ENCODE data around the gene AKAP3.
A peak's percentile ranks its signal among the peaks of the same experiment; 100 is the strongest.

AKAP3 gene

DNA sequence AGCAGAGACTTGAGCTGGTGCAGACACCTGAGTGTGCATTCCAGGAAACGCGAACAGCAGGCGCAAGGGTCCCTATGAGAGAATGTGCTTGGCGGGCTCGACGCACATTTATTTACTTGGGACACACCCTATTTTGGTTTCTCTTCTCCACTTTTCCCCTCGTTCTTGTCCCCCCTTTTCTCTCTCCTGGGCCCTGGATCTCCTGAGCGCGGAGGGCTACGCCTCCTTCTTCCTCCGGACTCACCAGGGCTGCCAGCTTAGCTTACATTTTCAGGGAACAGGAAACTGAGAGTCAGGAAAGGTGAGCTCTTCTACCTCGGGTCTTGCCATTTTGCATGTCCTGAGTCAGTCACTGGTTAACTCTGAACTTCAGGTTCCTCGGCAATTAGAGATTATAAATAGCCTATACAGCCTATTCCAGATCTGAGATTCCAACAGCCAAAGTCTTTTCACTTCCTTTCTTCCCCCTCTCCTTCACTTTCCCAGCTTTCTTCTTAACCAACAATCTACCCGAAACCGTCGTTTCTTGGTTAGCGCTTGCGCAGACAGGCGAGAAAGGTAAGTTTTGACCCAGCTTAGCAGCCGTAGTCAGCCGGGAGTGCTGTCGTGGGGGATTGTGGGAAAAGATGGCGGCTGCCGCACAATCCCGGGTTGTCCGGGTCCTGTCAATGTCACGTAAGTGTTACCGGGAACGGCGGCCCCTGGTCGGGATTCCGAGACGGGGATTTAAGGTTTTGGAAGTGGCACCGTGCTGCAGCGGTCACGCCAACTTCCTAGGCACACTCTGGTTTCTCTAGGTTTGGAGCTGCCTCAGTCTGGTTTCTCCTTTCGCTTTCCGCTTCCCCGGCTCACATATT lies at the start of gene AKAP3, which contains the start of gene NDUFA9:
Gene AKAP3, minus strand, starts transcription at position 551 of the 857 bp plus-strand sequence. CDS start 10,855 bp downstream, outside the sequence.
Gene NDUFA9, plus strand, starts transcription at position 614 of the 857 bp plus-strand sequence. Its CDS starts 13 bp downstream, at position 627.
- DNase-seq, result peak; percentile 39

DNA sequence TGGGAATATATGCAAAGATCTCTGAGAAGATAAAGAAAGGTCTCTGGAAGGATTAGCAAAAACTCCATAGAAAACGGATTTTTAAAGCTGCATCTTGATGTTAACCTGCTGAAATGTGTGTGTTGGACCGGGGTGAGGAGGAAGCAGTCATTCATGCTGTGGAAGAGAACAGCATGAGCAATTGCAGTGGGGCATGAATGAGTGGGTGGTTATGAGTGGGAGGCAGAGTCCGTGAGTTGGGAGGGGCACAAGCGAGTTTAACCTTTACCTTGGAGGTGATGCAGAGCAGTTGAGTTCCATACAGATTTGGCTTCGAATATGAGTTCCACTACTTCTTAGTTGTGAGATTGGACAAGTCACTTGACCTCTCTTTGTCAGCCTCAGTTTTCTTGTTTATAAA lies 41.9 kb upstream of the AKAP3 start:
- no peak for DNase-seq

DNA sequence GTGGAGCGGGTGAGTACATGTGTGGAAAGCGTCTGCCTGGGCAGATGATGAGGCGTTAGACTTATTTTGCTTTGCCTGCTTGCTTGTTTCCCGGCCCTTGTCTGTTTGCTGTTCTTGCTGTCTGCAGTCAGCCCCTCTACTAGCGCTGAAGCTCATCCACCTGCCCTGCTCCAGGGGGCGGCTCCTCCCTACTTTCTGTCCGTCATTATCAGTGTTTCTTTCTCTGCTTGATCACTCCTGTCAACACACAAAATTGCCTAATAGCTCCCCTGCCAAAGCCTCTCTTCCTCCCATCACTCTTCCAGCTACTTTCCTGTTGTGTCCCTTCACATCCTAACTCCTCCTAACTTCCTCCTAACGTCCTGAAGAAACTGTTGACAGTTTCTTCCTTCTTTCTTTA lies 36.5 kb upstream of the AKAP3 start:
- DNase-seq, result no peak

DNA sequence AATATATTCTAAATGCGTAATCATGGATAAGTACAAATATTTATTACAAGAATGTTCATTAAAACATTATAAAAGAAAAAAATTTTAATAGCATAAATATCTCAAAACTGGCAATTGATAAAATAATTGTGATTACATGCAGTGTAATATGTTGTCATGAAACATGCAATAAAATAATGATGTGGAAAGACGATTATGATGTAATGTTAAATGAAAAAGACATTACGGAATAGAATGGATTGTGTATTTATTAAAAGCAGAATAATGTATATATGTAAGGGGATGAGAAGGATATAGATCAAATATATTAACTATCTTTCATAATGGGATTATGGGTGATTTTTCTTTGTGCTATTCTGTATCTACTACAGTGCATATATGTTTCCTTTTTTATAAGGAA lies 32.9 kb upstream of the AKAP3 start:
- DNase-seq, result no peak

DNA sequence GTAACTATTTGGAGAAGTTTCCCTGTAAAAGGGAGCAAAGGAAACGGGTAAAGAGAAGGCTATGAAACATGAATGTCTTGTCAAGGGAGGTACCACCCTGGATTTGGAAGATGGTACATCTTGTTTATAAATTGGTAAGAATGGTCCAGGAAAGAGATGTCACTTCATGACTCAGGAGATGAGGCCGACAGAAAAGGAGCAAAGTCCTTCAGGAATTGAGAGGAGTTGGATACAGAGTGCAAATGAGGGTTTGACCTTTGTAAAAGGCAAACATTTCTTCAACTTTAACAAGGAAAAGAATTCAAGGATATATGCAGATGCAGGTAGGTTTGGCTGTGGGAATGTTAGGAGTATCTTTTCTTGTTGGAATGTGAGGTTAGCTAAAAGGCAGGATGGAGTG lies 30.9 kb upstream of the AKAP3 start:
- DNase-seq, result no peak

DNA sequence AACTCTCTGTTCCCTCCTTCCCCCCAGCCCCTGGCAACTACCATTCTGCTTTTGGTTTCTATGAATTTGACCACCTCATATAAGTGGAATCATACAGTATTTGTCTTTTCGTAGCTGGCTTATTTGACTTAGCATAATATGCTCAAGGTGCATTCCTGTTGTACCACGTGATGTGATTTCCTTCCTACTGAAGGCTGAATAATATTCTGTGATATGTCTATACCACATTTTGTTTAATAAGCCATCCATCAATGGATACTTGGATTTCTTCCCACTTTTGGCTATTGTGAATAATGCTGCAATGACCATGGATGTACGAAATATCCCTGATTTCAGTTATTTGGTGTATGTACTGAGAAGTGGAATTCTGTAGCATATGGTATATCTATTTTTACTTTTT lies 16.4 kb upstream of the AKAP3 start:
- no peak for DNase-seq

DNA sequence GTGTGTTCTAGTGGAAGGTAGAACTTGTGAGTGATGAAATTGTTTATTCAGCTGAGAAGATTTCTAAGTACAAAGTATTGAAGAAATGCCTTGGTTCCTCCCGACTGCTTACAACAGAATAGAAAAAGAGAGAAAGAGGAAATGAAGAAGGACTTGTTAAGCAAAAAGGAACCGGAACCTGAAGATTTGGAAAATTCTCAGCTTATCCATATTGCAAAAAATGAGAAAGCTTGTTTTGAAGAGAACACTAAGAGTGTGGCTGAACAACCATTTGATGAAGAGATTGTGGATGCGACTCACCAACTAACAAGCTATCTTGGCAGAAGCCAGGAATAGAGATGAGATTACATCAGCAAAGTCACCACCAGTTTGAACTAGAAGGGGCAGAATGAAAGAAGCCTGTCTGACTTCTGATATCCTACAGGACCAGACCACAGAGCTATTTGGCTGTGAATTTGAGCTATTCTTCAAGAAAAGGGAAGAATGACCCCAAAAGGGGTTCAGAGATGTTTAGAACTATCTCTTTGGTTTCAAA lies 15.2 kb upstream of the AKAP3 start:
- no peak for DNase-seq

DNA sequence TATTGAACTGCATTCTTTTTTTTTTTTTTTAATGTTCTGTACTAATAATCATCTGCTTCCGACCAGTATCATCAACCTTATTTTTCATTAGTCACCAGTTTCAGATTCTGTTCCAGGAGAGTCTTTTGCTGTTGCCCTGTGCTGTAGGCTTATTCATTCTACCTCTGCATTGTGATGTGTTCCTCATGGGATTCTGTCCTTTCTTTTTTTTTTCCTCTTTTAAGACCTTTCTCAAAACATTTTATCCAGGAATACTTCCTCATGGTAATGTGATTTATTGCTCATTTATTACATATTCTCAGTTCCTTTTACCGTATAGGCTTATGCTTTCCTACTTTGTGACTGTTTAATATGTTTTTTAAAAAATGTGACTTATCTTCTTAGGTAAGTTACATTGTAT lies 4.8 kb upstream of the AKAP3 start:
- DNase-seq, result no peak

DNA sequence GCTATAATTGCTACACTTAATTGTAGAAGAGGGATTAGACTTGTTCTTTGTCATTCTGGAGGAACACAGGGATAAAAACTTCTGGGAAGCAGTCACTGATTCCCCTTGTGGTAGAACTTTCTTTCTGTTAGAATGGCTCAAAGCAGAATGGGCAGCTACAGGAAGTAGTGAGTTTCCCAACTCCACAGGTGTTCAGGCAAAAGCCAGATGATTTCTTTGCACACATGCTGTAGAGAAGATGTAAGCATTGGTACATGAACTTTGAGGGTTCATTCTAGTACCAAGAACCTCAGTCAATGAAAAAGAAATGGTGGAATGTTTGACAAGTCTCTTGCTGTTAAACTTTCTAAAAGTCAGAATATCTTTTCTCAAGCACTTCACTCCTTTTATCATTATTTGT lies 4.4 kb upstream of the AKAP3 start:
- no peak for DNase-seq

DNA sequence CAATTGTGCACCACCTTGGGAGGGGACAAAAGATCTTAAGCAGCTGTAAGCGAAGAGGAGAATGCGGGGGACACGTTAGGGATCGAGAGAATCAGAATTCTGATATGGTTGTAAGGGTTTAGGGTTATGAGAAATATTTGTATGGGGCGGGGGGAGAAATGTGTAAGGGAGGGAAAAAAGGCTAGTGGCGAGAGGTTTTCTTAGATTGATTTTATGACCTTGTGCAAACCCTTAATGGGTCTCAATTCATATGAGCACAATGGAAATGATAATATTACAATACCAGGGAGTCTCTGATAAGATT lies 459 bp upstream of the AKAP3 start:
- no peak for DNase-seq

DNA sequence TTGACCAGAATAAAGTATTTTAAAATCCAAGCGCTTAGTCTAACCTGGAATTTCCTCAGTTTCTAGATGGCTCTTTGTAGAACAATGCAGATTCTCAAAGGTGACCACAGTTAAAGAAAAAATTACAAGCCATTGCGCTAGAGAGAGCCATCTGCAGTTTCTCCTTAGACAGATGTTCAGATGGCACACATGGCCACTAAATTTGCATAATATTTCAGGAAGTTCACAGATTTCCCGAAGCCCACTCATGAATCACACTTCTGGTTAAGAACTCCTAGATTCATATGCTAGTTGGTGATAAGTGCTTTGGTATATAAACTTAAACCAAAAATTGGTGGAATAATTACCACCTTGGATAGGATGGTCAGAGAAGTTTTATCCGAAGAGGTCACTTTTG lies 749 bp downstream of the AKAP3 start:
- no peak for DNase-seq

DNA sequence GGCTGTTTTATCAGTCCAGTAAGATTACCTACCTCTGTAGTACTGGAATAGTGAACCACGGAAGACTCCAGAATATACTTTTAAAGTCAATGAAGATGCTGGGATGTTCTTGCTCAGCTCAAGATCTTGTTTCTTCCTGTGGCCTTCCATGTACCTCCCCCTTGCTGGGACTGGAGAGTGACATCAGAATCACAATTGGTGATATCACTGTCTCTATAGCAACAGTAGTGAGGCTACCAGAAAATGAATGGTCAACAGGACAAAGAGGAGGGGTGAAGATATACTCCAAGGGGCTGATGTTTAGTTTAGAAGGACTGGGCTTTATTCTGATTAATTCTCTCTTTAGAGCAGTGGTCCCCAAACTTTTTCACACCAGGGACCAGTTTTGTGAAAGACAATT lies 3.8 kb downstream of the AKAP3 start:
- DNase-seq, result no peak

DNA sequence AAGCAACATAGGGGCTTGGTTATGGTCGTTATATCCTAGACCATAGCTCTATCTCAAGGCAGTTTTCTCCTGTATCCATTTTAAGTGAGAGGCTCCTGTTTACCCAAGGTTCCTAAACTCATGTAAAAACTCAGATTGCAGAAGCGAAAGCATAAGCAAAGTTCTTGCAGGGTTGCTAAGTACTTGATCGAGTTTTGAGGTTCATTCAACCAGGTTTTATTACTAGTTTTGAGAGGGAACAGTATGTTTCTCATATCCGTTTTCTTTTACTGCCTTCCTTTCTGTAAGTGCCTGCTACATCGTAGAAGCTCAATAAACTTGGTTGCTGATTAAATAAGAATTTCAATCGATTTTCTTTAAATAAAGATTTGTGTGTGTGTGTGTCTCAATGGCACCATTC lies 5.1 kb downstream of the AKAP3 start:
- no peak for DNase-seq

DNA sequence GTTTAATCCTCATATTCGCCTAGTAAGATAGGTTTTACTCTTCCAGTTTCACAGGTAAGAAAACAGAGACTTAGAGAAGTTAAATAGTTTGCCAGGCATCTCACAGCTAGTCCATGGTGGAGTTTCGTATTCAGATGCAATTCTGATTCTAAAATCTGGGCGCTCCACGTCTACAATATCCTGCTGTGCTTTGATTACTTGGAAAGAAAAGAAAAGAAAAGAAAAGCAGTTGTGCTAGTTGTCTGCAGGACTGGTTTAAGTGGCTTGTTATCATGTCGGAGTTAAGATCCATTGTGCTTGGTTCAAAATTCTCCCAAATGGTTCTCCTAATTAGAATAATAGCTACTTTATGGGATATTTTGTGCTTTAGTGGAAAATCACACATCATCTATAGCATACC lies 18.6 kb downstream of the AKAP3 start:
- no peak for DNase-seq

DNA sequence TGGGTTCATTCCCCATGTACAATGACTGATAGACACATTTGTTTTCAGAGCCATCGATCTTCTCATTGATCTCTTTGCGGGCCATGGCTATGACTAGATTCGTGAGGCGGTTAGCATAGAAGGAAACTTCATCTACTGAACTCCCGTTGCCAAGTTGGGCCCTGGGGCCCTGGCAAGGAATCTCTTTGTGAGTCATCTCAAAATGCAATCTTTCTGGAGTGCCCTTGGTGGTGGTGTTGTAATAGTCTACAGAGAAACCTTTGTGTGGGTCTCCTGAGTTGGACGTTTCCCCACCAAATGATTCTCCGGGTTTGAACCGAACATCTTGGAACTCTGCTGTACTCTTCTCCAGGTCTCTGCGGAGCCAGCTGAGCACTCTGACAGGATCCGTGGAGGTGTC lies 20.4 kb downstream of the AKAP3 start:
- DNase-seq, result no peak

DNA sequence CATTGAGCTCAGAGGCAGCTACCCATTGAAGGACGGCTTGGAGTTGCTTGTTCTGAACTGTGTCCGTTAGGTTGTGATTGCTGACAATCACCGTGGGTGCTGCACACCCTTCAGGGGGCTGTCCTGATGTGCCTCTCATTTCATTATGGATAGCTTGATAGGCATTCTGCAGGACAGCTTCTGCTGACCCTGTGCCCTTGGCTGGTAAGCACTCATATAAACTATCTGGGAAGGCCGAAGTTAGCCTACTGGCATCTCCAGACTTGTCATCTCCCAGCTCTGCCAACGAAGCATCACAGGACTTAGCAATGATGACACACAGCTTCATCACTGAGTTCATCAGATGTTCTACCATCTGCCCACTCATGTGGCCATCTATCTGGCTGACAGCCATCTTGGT lies 22.3 kb downstream of the AKAP3 start:
- DNase-seq, result no peak

DNA sequence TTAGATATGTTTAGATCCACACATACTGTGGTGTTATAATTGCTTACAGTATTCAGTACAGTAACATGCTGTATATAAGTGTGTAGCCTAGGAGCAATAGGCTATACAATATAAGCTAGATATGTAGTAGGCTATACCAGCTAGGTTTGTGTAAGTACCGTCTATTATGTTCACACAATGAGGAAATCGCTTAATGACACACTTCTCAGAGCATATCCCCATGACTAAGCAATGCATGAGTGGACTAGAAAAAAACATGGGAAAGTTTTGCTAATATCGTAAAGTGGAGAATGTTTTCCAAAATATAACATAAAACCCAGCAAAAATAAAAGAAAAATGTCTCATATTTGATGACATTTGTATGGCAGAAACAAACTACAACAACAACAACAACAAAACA lies 27.3 kb downstream of the AKAP3 start:
- DNase-seq, result no peak

DNA sequence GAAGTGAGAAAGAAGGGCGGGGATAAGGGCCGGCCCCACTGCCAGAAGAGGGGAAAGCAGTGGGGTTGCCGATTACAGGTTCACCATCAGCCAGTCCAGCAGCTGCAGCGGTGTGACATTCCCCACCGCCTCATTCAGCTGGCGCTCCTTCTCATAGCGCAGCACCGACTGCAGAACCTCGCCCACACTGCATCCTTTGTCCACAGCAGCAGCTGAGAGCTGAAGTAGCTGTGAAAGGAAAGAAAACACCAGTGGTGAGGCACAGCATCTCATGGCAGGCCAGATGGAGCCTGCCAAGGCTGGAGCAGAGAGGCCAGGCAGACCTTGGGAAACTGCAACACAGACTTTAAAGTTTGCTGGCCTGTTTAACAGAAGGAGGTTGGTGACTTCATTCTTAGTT lies 33.2 kb downstream of the AKAP3 start:
- DNase-seq, result no peak

DNA sequence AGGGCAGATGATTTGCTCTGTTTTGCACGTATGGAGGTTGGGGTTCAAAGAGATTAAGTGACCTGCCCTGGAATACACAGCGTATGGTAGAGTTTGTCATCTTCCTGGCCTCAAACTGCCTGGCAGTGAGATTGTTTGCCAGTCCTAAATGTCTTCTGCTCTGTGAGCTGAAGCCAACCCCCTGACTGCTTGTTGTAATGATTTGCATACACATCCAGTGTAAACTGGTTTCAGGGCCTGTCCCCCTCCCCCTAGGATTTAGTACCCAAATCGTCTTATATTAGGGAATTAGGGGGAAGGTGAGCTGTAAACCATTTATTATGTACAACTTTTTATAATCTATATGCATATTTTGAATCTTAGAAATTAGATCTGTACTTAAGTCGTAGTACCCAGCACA lies 38.4 kb downstream of the AKAP3 start:
- no peak for DNase-seq

DNA sequence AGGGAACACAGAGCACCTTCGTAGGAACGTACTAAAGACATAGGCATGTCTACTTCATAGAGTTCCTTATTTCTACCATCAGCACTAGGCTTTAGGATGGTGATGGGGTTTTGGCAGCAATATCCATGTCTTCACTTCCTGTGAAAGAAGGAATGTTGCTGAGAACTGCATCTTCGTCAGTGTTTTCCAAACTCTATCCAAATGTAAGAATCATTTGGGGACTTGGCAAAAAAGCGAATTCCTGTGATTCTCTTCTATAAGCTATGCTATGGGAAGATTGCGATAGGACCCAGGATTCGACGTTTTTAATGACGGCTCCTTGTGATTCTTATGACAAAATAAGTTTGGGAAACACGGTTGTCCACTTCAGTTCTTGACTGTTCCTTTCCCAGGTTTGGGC lies 39.8 kb downstream of the AKAP3 start:
- DNase-seq, result no peak

DNA sequence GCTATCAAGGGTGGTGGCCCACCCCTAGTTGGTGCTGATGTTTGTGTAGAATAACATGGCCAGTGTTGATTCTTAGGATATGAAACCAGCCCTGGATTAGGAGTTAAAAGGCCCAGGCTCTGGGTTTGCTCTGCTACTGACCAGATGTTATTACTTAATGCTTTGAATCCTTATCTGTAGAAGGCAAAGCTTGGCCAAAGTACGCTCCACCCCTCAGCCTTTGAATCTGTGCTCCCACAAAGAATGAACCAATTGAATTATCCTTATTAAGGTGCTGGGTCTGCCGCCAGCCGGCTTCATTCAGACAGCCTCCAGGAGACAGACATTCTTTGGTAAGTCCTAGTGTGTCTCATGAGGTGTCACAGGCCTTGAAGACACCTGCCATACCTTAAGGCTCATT lies 41.8 kb downstream of the AKAP3 start:
- DNase-seq, result no peak

DNA sequence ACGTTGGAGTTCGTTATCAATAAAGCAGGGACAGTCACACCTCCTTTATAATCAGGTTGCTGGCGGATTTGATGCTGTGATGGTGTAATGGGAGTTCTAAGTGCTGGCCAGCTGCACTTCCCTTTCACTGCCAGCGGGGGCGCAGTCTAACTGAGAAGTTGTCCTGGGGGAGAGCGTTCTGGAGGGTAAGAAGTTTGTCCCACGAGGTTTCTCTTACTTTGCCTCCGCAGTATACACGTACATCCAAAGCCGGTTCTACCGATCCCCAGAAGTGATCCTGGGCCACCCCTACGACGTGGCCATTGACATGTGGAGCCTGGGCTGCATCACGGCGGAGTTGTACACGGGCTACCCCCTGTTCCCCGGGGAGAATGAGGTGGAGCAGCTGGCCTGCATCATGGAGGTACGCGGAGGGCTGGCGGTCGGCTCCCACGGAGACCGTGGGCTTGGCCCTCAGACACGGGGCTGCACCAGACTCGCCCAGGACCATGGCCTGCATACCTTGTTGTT lies 44.1 kb downstream of the AKAP3 start:
- peak; percentile 45 for DNase-seq

DNA sequence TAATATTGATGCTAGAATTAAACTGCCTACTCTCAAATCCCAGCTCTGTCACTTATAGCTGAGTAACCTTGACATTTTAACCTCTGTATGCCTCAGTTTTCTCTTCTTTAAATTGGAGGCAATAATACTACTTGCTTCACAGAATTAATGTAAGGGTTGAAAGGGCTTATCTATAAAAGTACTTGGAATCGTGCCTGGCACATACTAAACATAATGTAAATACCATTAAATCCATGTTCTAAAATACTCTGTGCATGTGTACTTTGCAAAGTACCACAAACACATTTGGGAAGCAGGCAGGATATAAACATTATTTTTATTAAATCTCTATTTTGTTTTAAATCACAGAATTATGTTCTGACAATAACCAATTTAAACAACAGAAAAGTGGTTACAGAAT lies 44.9 kb downstream of the AKAP3 start:
- no peak for DNase-seq

DNA sequence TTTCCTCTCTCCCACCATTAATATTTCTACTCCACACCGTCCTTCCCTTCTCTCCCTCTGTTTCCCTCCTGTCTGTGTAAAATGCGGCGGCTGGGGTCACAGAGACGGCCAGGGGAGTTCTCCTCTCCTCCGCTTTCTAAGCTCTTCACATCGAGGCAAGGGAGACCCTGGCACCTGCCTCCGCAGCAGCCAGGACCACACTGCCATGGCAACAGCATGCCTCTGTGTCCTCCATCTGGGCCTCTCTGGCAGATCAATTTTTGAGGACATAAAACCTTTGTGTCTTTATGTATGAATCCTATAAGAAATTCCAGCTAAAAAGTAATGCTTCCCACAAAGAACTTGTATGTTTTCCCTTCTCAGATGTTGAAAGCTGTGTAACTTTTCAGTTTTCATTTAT lies 45.4 kb downstream of the AKAP3 start:
- no peak for DNase-seq

DNA sequence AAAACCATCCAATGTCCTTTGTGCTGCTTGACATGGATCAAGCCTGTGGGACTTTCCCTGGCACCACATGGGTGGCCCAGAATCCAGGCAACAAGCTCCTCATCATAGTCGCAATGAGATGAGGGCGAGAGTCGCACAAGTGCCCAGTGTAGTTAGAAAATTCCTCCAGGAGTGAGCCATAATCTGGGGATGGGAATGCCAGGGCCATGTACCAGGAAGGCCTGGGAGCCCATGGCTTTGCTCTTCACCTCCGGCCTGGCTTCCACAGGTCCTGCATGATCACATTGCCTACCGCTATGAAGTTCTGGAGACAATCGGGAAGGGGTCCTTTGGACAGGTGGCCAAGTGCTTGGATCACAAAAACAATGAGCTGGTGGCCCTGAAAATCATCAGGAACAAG lies 53.0 kb downstream of the AKAP3 start:
- DNase-seq, result no peak
